Testis (tissue), 3 donors: ENCODE data around the gene EP400. TPM values are rescaled to one million over a fixed set of nuclear protein-coding genes. Genes with fewer than 3 reads are reported as not detected.
"Not testable (repeated sequence)": the region's sequence is repeated elsewhere in the genome, so short reads cannot be mapped to it uniquely, and the experiment has no call there.

Experiments used
- DNase-seq: peaks from one replicate; pipeline ENCODE4 v3.0.0-alpha.2; 2019
- H3K27ac ChIP-seq, 2 donors: fragments of 200-600 bp; sonication (generic); one replicate each; pipeline ENCODE4 v1.5.1; 2019
- H3K27me3 ChIP-seq: fragments of 200-600 bp; sonication (generic); one replicate; pipeline ENCODE4 v1.5.1; 2019
- H3K36me3 ChIP-seq: fragments of 200-600 bp; sonication (generic); one replicate; pipeline ENCODE4 v1.5.1; 2017; ENCODE audit warnings: low read depth; ENCODE audit errors: missing control alignments
- H3K4me1 ChIP-seq: fragments of 200-600 bp; sonication (generic); one replicate; pipeline ENCODE4 v1.5.1; 2019
- H3K4me3 ChIP-seq, 2 donors: fragments of 200-600 bp; sonication (generic); one replicate each; pipeline ENCODE4 v1.5.1; 2017 to 2019
- H3K9me3 ChIP-seq: fragments of 200-600 bp; sonication (generic); one replicate; pipeline ENCODE4 v1.5.1; 2017
- POLR2A ChIP-seq: fragments of 450-650 bp; IDR thresholded peaks from one replicate; pipeline ENCODE4 v1.6.1; 2017; ENCODE audit warnings: antibody characterized with exemption, mild to moderate bottlenecking, moderate library complexity
- WGBS, 2 donors: methylation state at CpG; one replicate each; pipeline ENCODE4 v1.1.5; 2018; 5-methylcytosine and 5-hydroxymethylcytosine counted together
- intact Hi-C: fragments of 100-400 bp; cut with DNase I; formaldehyde crosslinking; loops from one replicate; pipeline ENCODE4 v1.15.1; 2023; ENCODE audit warnings: low total_unique reads
- polyA plus RNA-seq: library from polyadenylated mRNA; stranded (reverse); fragments of 350-450 nt; fragmentation: Illumina TruSeq; extraction: RNeasy Lipid Tissue Mini Kit (QIAGEN cat#74804); gene quantifications from one replicate; pipeline ENCODE4 v1.2.3, GENCODE V29; 2014; ENCODE audit warnings: low read depth, low replicate concordance; ENCODE audit not compliant: insufficient read depth
- total RNA-seq, 2 donors: library from RNA; depleted of rRNA; stranded (reverse); fragments of >200 nt; gene quantifications; one replicate each; pipeline ENCODE4 v1.2.3, GENCODE V29; 2016
- TF ChIP-seq, protein P1 (sequence below), 3 experiments: fragments of 450-650 bp in 2 of 3; fragments of 200-600 bp in 1 of 3; sonication (generic) in 1 of 3; IDR thresholded peaks; one replicate each; pipeline ENCODE4 v1.5.1; 2016 to 2019; ENCODE audit warnings: antibody characterized with exemption in 3 of 3, mild to moderate bottlenecking in 2 of 3, moderate library complexity in 1 of 3

The EP400 gene
- total and polyA plus RNA-seq, 3 donors from 2014 or later, result 44.2 to 83.0 (median 69.4) TPM

DNA sequence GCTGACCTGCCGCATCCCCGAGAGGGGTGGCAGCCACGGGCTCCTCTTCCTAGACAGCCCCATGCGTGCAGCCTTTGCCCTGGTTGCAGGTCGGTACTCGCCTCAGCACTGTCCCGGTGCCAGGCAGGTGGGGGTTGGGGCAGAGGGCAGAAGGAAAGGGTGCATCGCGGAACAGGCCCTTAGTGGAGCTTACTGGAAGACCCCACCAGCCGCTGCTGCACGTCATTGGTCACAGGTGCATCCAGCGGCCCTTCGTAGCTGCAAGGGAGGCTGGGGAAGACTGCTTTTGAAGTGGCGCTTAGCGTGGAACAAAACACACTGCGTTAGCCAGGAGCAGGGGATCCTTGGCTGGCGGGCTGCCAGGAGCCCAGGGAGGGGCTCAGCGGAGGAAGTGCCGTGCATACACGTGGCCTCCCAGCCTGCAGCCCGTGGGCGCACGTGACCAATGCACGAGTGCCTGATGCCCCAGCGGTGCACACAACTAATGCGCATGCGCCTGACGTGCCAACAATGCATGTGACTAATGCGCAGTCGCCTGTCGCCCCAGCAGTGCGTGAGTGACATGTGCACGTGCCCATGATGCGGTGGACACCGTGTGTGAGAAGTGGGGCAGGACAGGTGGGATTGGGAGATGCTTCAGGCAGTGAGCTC is 5.0 kb upstream of the EP400 start:
- Histone ChIP-seq H3K36me3 (no peaks in the 10 kb centered on the region), H3K4me3 (no peak overlapping the region), H3K9me3 (no peaks in the 10 kb centered on the region), H3K27me3 (no peaks in the 10 kb centered on the region), H3K4me1 (no peaks in the 10 kb centered on the region), H3K27ac (no peak overlapping the region)
- DNase-seq, result peak; percentile 11
- TF ChIP-seq, protein P1, sequence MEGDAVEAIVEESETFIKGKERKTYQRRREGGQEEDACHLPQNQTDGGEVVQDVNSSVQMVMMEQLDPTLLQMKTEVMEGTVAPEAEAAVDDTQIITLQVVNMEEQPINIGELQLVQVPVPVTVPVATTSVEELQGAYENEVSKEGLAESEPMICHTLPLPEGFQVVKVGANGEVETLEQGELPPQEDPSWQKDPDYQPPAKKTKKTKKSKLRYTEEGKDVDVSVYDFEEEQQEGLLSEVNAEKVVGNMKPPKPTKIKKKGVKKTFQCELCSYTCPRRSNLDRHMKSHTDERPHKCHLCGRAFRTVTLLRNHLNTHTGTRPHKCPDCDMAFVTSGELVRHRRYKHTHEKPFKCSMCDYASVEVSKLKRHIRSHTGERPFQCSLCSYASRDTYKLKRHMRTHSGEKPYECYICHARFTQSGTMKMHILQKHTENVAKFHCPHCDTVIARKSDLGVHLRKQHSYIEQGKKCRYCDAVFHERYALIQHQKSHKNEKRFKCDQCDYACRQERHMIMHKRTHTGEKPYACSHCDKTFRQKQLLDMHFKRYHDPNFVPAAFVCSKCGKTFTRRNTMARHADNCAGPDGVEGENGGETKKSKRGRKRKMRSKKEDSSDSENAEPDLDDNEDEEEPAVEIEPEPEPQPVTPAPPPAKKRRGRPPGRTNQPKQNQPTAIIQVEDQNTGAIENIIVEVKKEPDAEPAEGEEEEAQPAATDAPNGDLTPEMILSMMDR (IDR thresholded peaks at IDR 0.05), result no peak
- TF ChIP-seq POLR2A, result no peak
- intact Hi-C loops, result no loop called here
- WGBS, 2 donors, result 89 to 94% methylated on average over 30 to 35 of the region's 35 CpGs

DNA sequence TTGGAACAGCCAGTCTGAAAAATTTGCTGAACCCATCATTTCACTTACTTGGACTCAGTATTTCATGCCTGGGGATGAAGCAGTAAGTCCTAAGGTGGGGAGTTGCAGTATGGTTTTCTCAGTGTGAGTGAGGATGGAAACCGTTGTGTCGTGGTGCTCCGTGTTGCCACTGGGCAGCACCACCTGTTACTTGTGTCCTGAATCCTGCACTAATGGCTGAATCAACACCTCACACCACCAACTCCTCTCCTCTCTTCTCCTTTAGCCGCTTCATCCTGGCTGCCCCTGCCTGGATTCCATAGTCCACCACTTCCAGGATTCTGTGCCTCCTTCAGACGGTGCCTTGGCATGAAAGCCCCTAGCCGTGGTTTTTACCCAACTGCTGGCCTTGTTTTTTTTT is 3.0 kb upstream of the EP400 start:
- intact Hi-C loops, result no loop called here
- Histone ChIP-seq H3K27ac (no peak overlapping the region), H3K36me3 (no peaks in the 10 kb centered on the region), H3K4me3 (no peak overlapping the region), H3K27me3 (no peaks in the 10 kb centered on the region), H3K9me3 (no peaks in the 10 kb centered on the region), H3K4me1 (peaks cover 7% of the 10 kb centered on the region)
- TF ChIP-seq, protein P1 (IDR thresholded peaks at IDR 0.05), result no peak
- TF ChIP-seq POLR2A, result no peak
- 81 to 82% methylated on average over 6 of the region's 6 CpGs for WGBS, 2 donors
- DNase-seq, result peak; percentile 6

DNA sequence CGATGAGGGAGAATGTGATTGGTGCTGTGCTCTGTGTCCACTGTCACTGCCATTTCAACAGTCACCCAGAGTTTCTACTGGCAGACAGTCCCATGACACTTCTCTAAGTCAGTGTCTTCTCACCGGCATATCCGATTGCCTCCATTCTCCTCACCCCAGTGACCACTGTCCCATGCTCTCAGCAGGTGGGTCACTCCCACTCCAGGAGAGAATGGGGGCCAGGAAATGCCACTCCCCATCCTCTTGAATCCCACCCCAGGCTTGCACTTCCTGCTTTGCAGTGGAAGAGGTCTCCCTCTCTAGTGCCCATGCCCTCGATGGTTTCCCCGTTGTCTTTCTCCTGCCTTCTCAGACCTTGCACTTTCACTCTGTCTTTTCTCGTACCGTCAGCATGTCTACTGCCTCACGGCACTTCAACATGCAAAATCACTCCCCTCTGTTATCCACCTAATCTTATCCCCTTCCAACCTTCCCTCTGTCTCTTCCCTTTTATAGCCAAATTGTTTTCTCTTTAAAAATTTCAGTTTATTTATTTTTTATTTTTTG is 2.2 kb upstream of the EP400 start:
- WGBS, 2 donors, result 47 to 48% methylated on average over 8 of the region's 8 CpGs
- DNase-seq, result peak; percentile 11
- no peaks in the 10 kb centered on the region for H3K27me3 ChIP-seq
- no peak overlapping the region for H3K4me3 ChIP-seq
- peaks cover 7% of the 10 kb centered on the region for H3K4me1 ChIP-seq
- TF ChIP-seq POLR2A, result no peak
- TF ChIP-seq, protein P1 (IDR thresholded peaks at IDR 0.05), result no peak
- H3K27ac ChIP-seq, result no peak overlapping the region
- H3K9me3 ChIP-seq, result no peaks in the 10 kb centered on the region
- intact Hi-C loops, result no loop called here
- H3K36me3 ChIP-seq, result no peaks in the 10 kb centered on the region

DNA sequence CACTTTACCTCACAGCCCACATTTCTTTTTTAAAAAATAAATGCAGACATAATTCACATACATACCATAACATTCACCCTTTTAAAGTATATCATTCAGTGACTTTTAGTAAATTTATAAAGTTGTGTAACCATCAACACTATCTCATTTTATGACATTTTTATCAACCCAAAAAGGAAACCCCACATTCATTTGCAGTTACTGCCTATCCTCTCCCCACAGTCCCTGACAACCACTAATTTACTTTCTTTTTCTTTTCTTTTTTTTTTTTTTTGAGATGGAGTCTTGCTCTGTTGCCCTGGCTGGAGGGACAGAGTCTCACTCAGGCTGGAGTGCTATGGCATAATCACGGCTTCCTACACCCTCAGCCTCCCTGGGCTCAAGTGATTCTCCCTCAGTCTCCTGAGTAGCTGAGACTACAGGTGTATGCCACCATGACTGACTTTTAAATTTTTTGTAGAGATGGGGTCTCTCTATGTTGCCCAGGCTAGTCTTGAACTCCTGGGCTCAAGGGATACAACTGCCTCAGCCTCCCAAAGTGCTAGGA is 1.5 kb upstream of the EP400 start:
- 60 to 88% methylated on average over 1 of the region's 1 CpG for WGBS, 2 donors
- intact Hi-C loops, result no loop called here

DNA sequence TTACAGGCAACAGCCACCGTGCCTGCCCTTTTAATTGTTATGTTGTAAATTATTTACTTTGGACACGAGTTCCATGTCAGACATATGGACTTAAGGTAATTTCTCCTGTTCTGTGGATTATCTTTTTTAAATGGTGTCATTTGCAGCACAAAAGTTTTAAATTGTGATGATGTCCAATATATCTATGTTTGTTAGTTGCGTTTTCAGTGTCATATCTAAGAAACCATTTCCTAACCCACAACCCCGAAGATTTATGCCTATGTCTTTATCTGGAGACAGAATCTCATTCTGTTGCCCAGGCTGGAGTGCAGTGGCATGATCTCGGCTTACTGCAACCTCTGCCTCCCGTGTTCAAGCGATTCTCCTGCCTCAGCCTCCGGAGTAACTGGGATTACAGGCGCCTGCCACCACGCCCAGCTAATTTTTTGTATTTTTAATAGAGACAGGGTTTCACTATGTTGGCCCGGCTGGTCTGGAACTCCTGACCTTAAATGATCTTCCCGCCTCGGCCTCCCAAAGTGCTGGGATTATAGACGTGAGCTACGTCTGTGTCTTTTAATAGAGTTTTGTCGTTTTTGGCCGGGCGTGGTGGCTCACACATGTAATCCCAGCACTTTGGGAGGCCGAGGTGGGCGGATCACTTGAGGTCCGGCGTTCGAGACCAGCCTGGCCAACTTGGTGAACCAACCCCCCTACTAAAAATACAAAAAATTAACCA is 870 bp upstream of the EP400 start:
- WGBS, 2 donors, result 31 to 58% methylated on average over 23 of the region's 23 CpGs
- intact Hi-C loops, H3K9me3 ChIP-seq, H3K4me1 ChIP-seq, H3K36me3 ChIP-seq, H3K27me3 ChIP-seq, DNase-seq: not testable (repeated sequence)
- Histone ChIP-seq H3K27ac (peak overlapping the region; percentile 65 to 88), H3K4me3 (peak overlapping the region; percentile 78 to 99)

More for the DNA sequence above, 1.5 kb upstream of the EP400 start:
- Histone ChIP-seq H3K9me3 (no peaks in the 10 kb centered on the region), H3K4me3 (no peak overlapping the region), H3K27ac (peak overlapping the region in 1 of 2 donors; percentile 88), H3K27me3 (no peaks in the 10 kb centered on the region), H3K4me1 (peaks cover 7% of the 10 kb centered on the region), H3K36me3 (no peaks in the 10 kb centered on the region)
- no peak for TF ChIP-seq POLR2A
- TF ChIP-seq, protein P1 (IDR thresholded peaks at IDR 0.05), result no peak
- DNase-seq, result peak; percentile 12
